ENCODE measurements around the gene TPGS1. TPM values are rescaled to one million over a fixed set of nuclear protein-coding genes. Genes with fewer than 3 reads are reported as not detected.

The TPGS1 gene
- total RNA-seq, 1 donor = 29.6 TPM

GRCh38 chr19:555474-555808 lies 48.1 kb downstream of the TPGS1 start:
- H3K4me3 ChIP-seq (ENCODE audit: low read length) = no peak overlapping the region
- no peaks in the 10 kb centered on the region for H3K27me3 ChIP-seq (ENCODE audit: insufficient read depth, low read length)
- no peaks in the 10 kb centered on the region for H3K9me3 ChIP-seq (ENCODE audit: low read depth, low read length)
- peaks cover 6% of the 10 kb centered on the region for H3K4me1 ChIP-seq (ENCODE audit: insufficient read depth, low read length)

GRCh38 chr19:556611-557382 lies 49.5 kb downstream of the TPGS1 start:
- no peaks in the 10 kb centered on the region for H3K27me3 ChIP-seq (ENCODE audit: insufficient read depth, low read length)
- no peaks in the 10 kb centered on the region for H3K9me3 ChIP-seq (ENCODE audit: low read depth, low read length)
- H3K4me1 ChIP-seq (ENCODE audit: insufficient read depth, low read length) = peaks cover 6% of the 10 kb centered on the region
- H3K4me3 ChIP-seq (ENCODE audit: low read length) = no peak overlapping the region

GRCh38 chr19:558770-559439 lies 51.6 kb downstream of the TPGS1 start:
- no peak overlapping the region for H3K4me3 ChIP-seq (ENCODE audit: low read length)
- no peaks in the 10 kb centered on the region for H3K27me3 ChIP-seq (ENCODE audit: insufficient read depth, low read length)
- peaks cover 6% of the 10 kb centered on the region for H3K4me1 ChIP-seq (ENCODE audit: insufficient read depth, low read length)
- no peaks in the 10 kb centered on the region for H3K9me3 ChIP-seq (ENCODE audit: low read depth, low read length)

- Histone ChIP-seq H3K4me1 (ENCODE audit: insufficient read depth, low read length) (peaks cover 6% of the 10 kb centered on the region), H3K27me3 (ENCODE audit: insufficient read depth, low read length) (no peaks in the 10 kb centered on the region), H3K4me3 (ENCODE audit: low read length) (no peak overlapping the region), H3K9me3 (ENCODE audit: low read depth, low read length) (no peaks in the 10 kb centered on the region)
Measured at GRCh38 chr19:560121-560520, 52.8 kb downstream of the TPGS1 start.

- Histone ChIP-seq H3K9me3 (ENCODE audit: low read depth, low read length) (no peaks in the 10 kb centered on the region), H3K4me1 (ENCODE audit: insufficient read depth, low read length) (peaks cover 25% of the 10 kb centered on the region), H3K27me3 (ENCODE audit: insufficient read depth, low read length) (no peaks in the 10 kb centered on the region), H3K4me3 (ENCODE audit: low read length) (peak overlapping the region; percentile 28)
Measured at GRCh38 chr19:566403-566802, 59.1 kb downstream of the TPGS1 start.

GRCh38 chr19:566844-567243 lies 59.5 kb downstream of the TPGS1 start:
- Histone ChIP-seq H3K4me3 (ENCODE audit: low read length) (peak overlapping the region; percentile 28), H3K9me3 (ENCODE audit: low read depth, low read length) (no peaks in the 10 kb centered on the region), H3K4me1 (ENCODE audit: insufficient read depth, low read length) (peaks cover 29% of the 10 kb centered on the region), H3K27me3 (ENCODE audit: insufficient read depth, low read length) (no peaks in the 10 kb centered on the region)

GRCh38 chr19:567296-567900 lies 60.1 kb downstream of the TPGS1 start:
- Histone ChIP-seq H3K4me1 (ENCODE audit: insufficient read depth, low read length) (peaks cover 29% of the 10 kb centered on the region), H3K4me3 (ENCODE audit: low read length) (peak overlapping the region; percentile 28), H3K9me3 (ENCODE audit: low read depth, low read length) (no peaks in the 10 kb centered on the region), H3K27me3 (ENCODE audit: insufficient read depth, low read length) (no peaks in the 10 kb centered on the region)

Other genes with a start within 250 kb of the TPGS1 start
- gene PLPP2, start 216.1 kb upstream of the TPGS1 start, total RNA-seq = under 0.01 TPM
- 4.3 TPM for gene MIER2, start 162.7 kb upstream of the TPGS1 start, total RNA-seq
- gene C2CD4C, start 98.3 kb upstream of the TPGS1 start, total RNA-seq = not detected
- gene SHC2, start 46.5 kb upstream of the TPGS1 start, total RNA-seq = 0.42 TPM
- gene MADCAM1, start 11.0 kb upstream of the TPGS1 start, total RNA-seq = not detected
- 20.5 TPM for gene CDC34, start 24.3 kb downstream of the TPGS1 start, total RNA-seq
- gene GZMM, start 36.6 kb downstream of the TPGS1 start, total RNA-seq = 63.7 TPM
- 94.2 TPM for gene BSG, start 65.1 kb downstream of the TPGS1 start, total RNA-seq
- 0.21 TPM for gene HCN2, start 82.4 kb downstream of the TPGS1 start, total RNA-seq
- gene POLRMT, start 126.0 kb downstream of the TPGS1 start, total RNA-seq = 16.8 TPM
- gene FGF22, start 132.4 kb downstream of the TPGS1 start, total RNA-seq = 0.10 TPM
- gene RNF126, start 155.7 kb downstream of the TPGS1 start, total RNA-seq = 80.6 TPM
- 0.73 TPM for gene FSTL3, start 168.9 kb downstream of the TPGS1 start, total RNA-seq
- 5.4 TPM for gene PRSS57, start 188.0 kb downstream of the TPGS1 start, total RNA-seq
- gene PALM, start 201.4 kb downstream of the TPGS1 start, total RNA-seq = not detected
- gene MISP, start 243.6 kb downstream of the TPGS1 start, total RNA-seq = not detected

All from mononuclear cell (primary cell).